Measurements from ENCODE around the gene FARP1. TPM values are rescaled to one million over a fixed set of nuclear protein-coding genes. Genes with fewer than 3 reads are reported as not detected.
A peak's percentile ranks its signal among the peaks of the same experiment; 100 is the strongest.

The FARP1 gene
- total RNA-seq, 6 experiments from 2014 or later: 44.9 to 104 (median 80.0) TPM

GRCh38 chr13:98462946-98463345 lies 320.1 kb downstream of the FARP1 start:
- 93% methylated on average over 6 of the region's 8 CpGs for WGBS (ENCODE audit: insufficient coverage, low coverage, low lambda C conversion rate, missing lambda C conversion rate)
- no peaks in the 10 kb centered on the region for H3K9me3 ChIP-seq
- ATAC-seq: no peak
- DNase-seq: no peak
- H3K4me3 ChIP-seq: no peak overlapping the region
- H3K36me3 ChIP-seq: peaks cover 0 to 42% (median 7%) of the 10 kb centered on the region in 4 donors
- H3K27ac ChIP-seq: no peak overlapping the region
- intact Hi-C loops (cut with DNase I): no loop called here
- TF ChIP-seq CTCF (IDR thresholded peaks at IDR 0.05): no peak
- TF ChIP-seq POLR2A (IDR thresholded peaks at IDR 0.05): no peak
- H3K4me1 ChIP-seq: peaks cover 0 to 15% (median 7%) of the 10 kb centered on the region in 4 donors
- no peaks in the 10 kb centered on the region for H3K27me3 ChIP-seq

GRCh38 chr13:98466634-98467236 lies 323.8 kb downstream of the FARP1 start:
- H3K36me3 ChIP-seq: peaks cover 0 to 13% (median 4%) of the 10 kb centered on the region in 4 donors
- peaks cover 0 to 22% (median 7%) of the 10 kb centered on the region in 4 donors for H3K4me1 ChIP-seq
- H3K4me3 ChIP-seq: no peak overlapping the region
- TF ChIP-seq POLR2A (IDR thresholded peaks at IDR 0.05): no peak
- peak; percentile 30 to 54 (median 37) for TF ChIP-seq CTCF (IDR thresholded peaks at IDR 0.05)
- peak overlapping the region in 1 of 3 donors; percentile 49 for H3K27ac ChIP-seq
- DNase-seq (no peak), ATAC-seq (peak; percentile 20 to 52 (median 36))
- no peaks in the 10 kb centered on the region for H3K9me3 ChIP-seq
- intact Hi-C loops (cut with DNase I): no loop called here
- H3K27me3 ChIP-seq: no peaks in the 10 kb centered on the region
- WGBS (ENCODE audit: insufficient coverage, low coverage, low lambda C conversion rate, missing lambda C conversion rate): 51% methylated on average over 7 of the region's 11 CpGs

- Histone ChIP-seq H3K4me3 (no peak overlapping the region), H3K9me3 (no peaks in the 10 kb centered on the region), H3K36me3 (peaks cover 0 to 13% (median 4%) of the 10 kb centered on the region in 4 donors), H3K27me3 (no peaks in the 10 kb centered on the region), H3K27ac (peak overlapping the region in 1 of 3 donors; percentile 49), H3K4me1 (peaks cover 0 to 25% (median 7%) of the 10 kb centered on the region in 4 donors)
- DNase-seq (no peak), ATAC-seq (peak; percentile 77 to 85 (median 80))
- intact Hi-C loops (cut with DNase I): no loop called here
- TF ChIP-seq POLR2A (IDR thresholded peaks at IDR 0.05): no peak
- no peak for TF ChIP-seq CTCF (IDR thresholded peaks at IDR 0.05)
- WGBS (ENCODE audit: insufficient coverage, low coverage, low lambda C conversion rate, missing lambda C conversion rate): 52% methylated on average over 13 of the region's 13 CpGs
Measured at GRCh38 chr13:98467263-98467985, 324.5 kb downstream of the FARP1 start.

GRCh38 chr13:98468361-98468760 lies 325.5 kb downstream of the FARP1 start:
- no peak overlapping the region for H3K27ac ChIP-seq
- intact Hi-C loops (cut with DNase I): no loop called here
- peaks cover 0 to 12% (median 4%) of the 10 kb centered on the region in 4 donors for H3K36me3 ChIP-seq
- H3K4me3 ChIP-seq: no peak overlapping the region
- no peaks in the 10 kb centered on the region for H3K9me3 ChIP-seq
- TF ChIP-seq POLR2A (IDR thresholded peaks at IDR 0.05) (no peak), CTCF (IDR thresholded peaks at IDR 0.05) (peak in 1 of 4 donors; percentile 9)
- H3K4me1 ChIP-seq: peaks cover 0 to 27% (median 7%) of the 10 kb centered on the region in 4 donors
- DNase-seq (no peak), ATAC-seq (peak in 1 of 4 donors; percentile 7)
- WGBS (ENCODE audit: insufficient coverage, low coverage, low lambda C conversion rate, missing lambda C conversion rate): 65% methylated on average over 2 of the region's 3 CpGs
- no peaks in the 10 kb centered on the region for H3K27me3 ChIP-seq
